ENCODE results near the gene PHOX2A.
A peak's percentile ranks its signal among the peaks of the same experiment; 100 is the strongest.

PHOX2A gene

DNA sequence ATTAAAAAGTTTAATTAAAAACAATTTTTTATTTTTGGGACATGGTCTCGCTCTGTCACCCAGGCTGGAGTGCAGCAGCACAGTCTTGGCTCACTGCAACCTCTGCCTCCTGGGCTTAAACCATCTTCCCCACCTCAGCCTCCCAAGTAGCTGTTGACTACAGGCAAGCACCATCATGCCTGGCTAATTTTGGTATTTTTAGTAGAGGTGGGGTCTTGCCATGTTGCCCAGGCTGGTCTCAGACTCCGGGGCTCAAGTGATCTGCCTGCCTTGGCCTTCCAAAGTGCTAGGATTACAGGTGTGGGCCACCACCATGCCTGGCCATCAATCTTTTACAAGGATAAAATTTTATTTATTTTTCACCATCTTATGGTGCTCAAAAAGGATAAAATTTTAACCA is 43.3 kb upstream of the PHOX2A start:
- no peaks in the 10 kb centered on the region for H3K9me3 ChIP-seq (ENCODE audit: control insufficient read depth, insufficient read depth, low read depth, low read length)
- POLR2A ChIA-PET, result no interaction called here
- CTCF ChIA-PET, result no interaction called here

DNA sequence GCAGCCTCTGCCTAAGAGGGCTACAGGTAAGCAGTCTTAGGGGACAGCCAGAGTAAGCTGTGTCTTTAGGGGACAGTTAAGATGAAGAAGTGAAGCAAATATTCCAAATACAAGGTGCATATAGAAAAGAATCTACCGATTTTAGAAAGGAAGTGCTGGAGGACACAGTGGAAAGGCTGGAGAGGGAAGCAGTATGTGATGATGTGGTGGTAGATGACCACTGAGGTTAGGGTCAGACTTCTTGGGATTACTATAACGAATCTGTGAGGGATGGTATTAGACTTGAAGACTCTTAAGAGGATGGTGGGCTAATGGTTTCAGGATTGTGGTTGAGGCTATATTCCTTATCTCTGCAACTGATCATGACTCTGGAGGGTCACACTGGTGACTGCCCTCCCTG is 40.0 kb upstream of the PHOX2A start:
- TF ChIP-seq GFI1B (tag by site-specific recombination; IDR thresholded peaks at IDR 0.05) (no peak), ZNF362 (tag by site-specific recombination; IDR thresholded peaks at IDR 0.05) (no peak), ZNF148 (tag by site-specific recombination; IDR thresholded peaks at IDR 0.05; ENCODE audit: borderline replicate concordance) (no peak), ZNF624 (tag by site-specific recombination; IDR thresholded peaks at IDR 0.05) (no peak), MZF1 (tag by site-specific recombination; IDR thresholded peaks at IDR 0.05; ENCODE audit: borderline replicate concordance) (no peak), PRDM10 (tag by site-specific recombination; IDR thresholded peaks at IDR 0.05) (no peak), ZNF132 (tag by site-specific recombination; IDR thresholded peaks at IDR 0.05; ENCODE audit: borderline replicate concordance) (no peak), ZNF280C (tag by site-specific recombination; IDR thresholded peaks at IDR 0.05) (no peak), ZNF140 (tag by site-specific recombination; IDR thresholded peaks at IDR 0.05) (no peak)
- TF ChIP-seq, protein P1, sequence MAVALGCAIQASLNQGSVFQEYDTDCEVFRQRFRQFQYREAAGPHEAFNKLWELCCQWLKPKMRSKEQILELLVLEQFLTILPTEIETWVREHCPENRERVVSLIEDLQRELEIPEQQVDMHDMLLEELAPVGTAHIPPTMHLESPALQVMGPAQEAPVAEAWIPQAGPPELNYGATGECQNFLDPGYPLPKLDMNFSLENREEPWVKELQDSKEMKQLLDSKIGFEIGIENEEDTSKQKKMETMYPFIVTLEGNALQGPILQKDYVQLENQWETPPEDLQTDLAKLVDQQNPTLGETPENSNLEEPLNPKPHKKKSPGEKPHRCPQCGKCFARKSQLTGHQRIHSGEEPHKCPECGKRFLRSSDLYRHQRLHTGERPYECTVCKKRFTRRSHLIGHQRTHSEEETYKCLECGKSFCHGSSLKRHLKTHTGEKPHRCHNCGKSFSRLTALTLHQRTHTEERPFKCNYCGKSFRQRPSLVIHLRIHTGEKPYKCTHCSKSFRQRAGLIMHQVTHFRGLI (tag by site-specific recombination; IDR thresholded peaks at IDR 0.05), result no peak
- no peak overlapping the region for H3K27ac ChIP-seq (ENCODE audit: extremely low read depth, low read depth, low read length)
- no peaks in the 10 kb centered on the region for H3K36me3 ChIP-seq (ENCODE audit: control insufficient read depth in 2 of 2, insufficient read depth in 1 of 2, low read length in 2 of 2)
- H3K4me3 ChIP-seq (ENCODE audit: low read depth, low read length), result no peak overlapping the region
- no peaks in the 10 kb centered on the region for H3K4me1 ChIP-seq (ENCODE audit: control insufficient read depth, insufficient read depth, low read length)
- POLR2A ChIA-PET, result no interaction called here
- no peaks in the 10 kb centered on the region for H3K9me3 ChIP-seq (ENCODE audit: control insufficient read depth, insufficient read depth, low read depth, low read length)
- CTCF ChIA-PET, result interaction anchor here (0.8 to 2.4 kb wide), 2 partner anchors 76 to 147 kb away, joined by 3 to 10 read pairs; no protein-coding TSS in a partner anchor

More for the DNA sequence above, 43.3 kb upstream of the PHOX2A start:
- Histone ChIP-seq H3K4me1 (ENCODE audit: control insufficient read depth, insufficient read depth, low read length) (no peaks in the 10 kb centered on the region), H3K27ac (ENCODE audit: extremely low read depth, low read depth, low read length) (no peak overlapping the region), H3K4me3 (ENCODE audit: low read depth, low read length) (no peak overlapping the region), H3K36me3 (ENCODE audit: control insufficient read depth in 2 of 2, insufficient read depth in 1 of 2, low read length in 2 of 2) (peaks cover 0 to 3% of the 10 kb centered on the region in 2 experiments; a peak in 1 of 3 replicates)
- TF ChIP-seq, protein P1 (tag by site-specific recombination; IDR thresholded peaks at IDR 0.05), result no peak
- peak; percentile 52; the same call in 1 of the 2 replicates for TF ChIP-seq ZNF121 (tag by site-specific recombination; IDR thresholded peaks at IDR 0.05)

Measured in HEK293 (cell line).